Upper lobe of left lung (tissue), 4 donors: ENCODE measurements around the gene ARHGEF40.

ENCODE experiments used
- CTCF ChIP-seq, 6 experiments: fragments of 450-650 bp in 4 of 6; fragments of 200-600 bp in 2 of 6; sonication (generic) in 2 of 6; IDR thresholded peaks; one replicate each; pipeline ENCODE4 v1.5.1; 2016 to 2019; ENCODE audit warnings: antibody characterized with exemption in 6 of 6
- EP300 ChIP-seq, 4 donors: sonication (generic); formaldehyde crosslinking; IDR thresholded peaks; one replicate each; pipeline ENCODE4 v1.5.1; 2017; ENCODE audit warnings: antibody characterized with exemption in 4 of 4, control low read depth in 2 of 4
- POLR2A ChIP-seq, 4 donors: fragments of 450-650 bp; IDR thresholded peaks; one replicate each; pipeline ENCODE4 v1.5.1; 2016 to 2017; ENCODE audit warnings: antibody characterized with exemption in 4 of 4, mild to moderate bottlenecking in 2 of 4

DNA sequence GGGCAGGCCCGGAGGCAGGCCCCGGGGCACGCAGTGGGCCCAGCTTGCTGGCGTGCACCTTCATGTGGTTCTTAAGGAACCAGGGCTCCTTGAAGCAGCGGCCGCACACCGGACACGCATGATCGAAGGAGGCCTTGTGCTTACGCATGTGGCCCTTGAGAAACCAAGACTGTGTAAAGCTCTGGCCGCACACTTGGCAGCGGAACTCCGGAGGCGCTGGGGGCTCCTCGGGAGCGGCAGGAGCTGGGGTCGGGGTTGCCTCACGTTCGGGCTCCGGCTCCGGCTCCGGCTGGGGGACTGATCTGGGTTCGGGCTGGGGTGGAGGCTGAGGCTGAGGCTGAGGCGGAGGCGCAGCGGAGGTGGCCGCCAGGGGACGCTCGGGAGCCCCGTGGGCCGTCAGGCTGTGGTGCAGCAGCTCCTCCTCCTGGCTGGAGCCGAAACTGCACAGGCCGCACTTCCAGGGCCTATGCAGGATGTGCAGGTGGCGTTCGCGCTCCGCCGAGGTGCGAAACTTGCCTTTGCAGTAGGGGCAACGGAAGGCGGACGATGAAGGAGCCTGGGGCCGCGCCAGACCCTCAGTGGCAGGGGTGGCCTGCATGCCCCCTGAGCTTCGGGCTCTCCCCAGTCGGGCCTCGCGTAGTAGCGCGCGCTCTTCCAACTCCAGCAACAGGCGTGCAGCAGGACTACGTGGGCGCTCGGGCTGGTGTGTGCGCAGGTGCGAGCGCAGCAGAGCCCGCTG lies 22.3 kb downstream of the ARHGEF40 start:
- peak; percentile 100 for TF ChIP-seq CTCF (IDR thresholded peaks at IDR 0.05)
- TF ChIP-seq EP300 (IDR thresholded peaks at IDR 0.05) = no peak
- TF ChIP-seq POLR2A (IDR thresholded peaks at IDR 0.05) = peak in 1 of 4 donors; percentile 16
